ENCODE data around the gene TAS1R1.
"Not testable (repeated sequence)": the region's sequence is repeated elsewhere in the genome, so short reads cannot be mapped to it uniquely, and the experiment has no call there.

Gene TAS1R1

GRCh38 chr1:6592441-6592840 is 37.3 kb downstream of the TAS1R1 start:
- DNase-seq = no peak

GRCh38 chr1:6592865-6593593 is 37.9 kb downstream of the TAS1R1 start:
- DNase-seq = no peak

- no peak for DNase-seq
These were observed 38.7 kb downstream of the TAS1R1 start for GRCh38 chr1:6593810-6594209.

- DNase-seq = no peak
These were observed 40.1 kb downstream of the TAS1R1 start for GRCh38 chr1:6594977-6595740.

- no peak for DNase-seq
These were observed 41.2 kb downstream of the TAS1R1 start for GRCh38 chr1:6596351-6596750.

- no peak for DNase-seq
These were observed 42.0 kb downstream of the TAS1R1 start for GRCh38 chr1:6596886-6597776.

GRCh38 chr1:6597777-6598131 is 42.6 kb downstream of the TAS1R1 start:
- no peak for DNase-seq

- peak; percentile 68 to 73 for DNase-seq
These were observed 44.3 kb downstream of the TAS1R1 start for GRCh38 chr1:6599141-6599975.

GRCh38 chr1:6599991-6600390 is 44.9 kb downstream of the TAS1R1 start:
- not testable (repeated sequence) for DNase-seq

- DNase-seq = no peak
These were observed 45.4 kb downstream of the TAS1R1 start for GRCh38 chr1:6600410-6601048.

GRCh38 chr1:6601049-6601922 is 46.2 kb downstream of the TAS1R1 start:
- peak; percentile 82 to 84 for DNase-seq

GRCh38 chr1:6601923-6602668 is 47.0 kb downstream of the TAS1R1 start:
- peak; percentile 25 to 29 for DNase-seq

- peak; percentile 86 to 90 for DNase-seq
These were observed 47.6 kb downstream of the TAS1R1 start, which contains the start of gene KLHL21 for GRCh38 chr1:6602669-6603237. Gene KLHL21, minus strand, starts transcription at chr1:6602869. Its CDS starts 52 bp downstream, at chr1:6602817.

GRCh38 chr1:6603238-6603914 is 48.3 kb downstream of the TAS1R1 start:
- peak; percentile 51 to 56 for DNase-seq

GRCh38 chr1:6603915-6604558 is 48.9 kb downstream of the TAS1R1 start:
- no peak for DNase-seq

GRCh38 chr1:6612641-6613360 is 57.7 kb downstream of the TAS1R1 start:
- DNase-seq = no peak

- DNase-seq = peak; percentile 99
These were observed 58.4 kb downstream of the TAS1R1 start, which contains the start of gene PHF13 for GRCh38 chr1:6613361-6614018. Gene PHF13, plus strand, starts transcription at chr1:6613731. Its CDS starts 336 bp downstream, at chr1:6614067.
